GM18861 (cell line): ENCODE data around the gene PCIF1.

Experiments used
- ATAC-seq: cut with Tn5 transposase; IDR thresholded peaks from one replicate; pipeline ENCODE4 v1.9.1; 2021; ENCODE audit not compliant: unreplicated experiment

Gene PCIF1

GRCh38 chr20:45964006-45964400 lies 29.5 kb downstream of the PCIF1 start:
- ATAC-seq: no peak

DNA sequence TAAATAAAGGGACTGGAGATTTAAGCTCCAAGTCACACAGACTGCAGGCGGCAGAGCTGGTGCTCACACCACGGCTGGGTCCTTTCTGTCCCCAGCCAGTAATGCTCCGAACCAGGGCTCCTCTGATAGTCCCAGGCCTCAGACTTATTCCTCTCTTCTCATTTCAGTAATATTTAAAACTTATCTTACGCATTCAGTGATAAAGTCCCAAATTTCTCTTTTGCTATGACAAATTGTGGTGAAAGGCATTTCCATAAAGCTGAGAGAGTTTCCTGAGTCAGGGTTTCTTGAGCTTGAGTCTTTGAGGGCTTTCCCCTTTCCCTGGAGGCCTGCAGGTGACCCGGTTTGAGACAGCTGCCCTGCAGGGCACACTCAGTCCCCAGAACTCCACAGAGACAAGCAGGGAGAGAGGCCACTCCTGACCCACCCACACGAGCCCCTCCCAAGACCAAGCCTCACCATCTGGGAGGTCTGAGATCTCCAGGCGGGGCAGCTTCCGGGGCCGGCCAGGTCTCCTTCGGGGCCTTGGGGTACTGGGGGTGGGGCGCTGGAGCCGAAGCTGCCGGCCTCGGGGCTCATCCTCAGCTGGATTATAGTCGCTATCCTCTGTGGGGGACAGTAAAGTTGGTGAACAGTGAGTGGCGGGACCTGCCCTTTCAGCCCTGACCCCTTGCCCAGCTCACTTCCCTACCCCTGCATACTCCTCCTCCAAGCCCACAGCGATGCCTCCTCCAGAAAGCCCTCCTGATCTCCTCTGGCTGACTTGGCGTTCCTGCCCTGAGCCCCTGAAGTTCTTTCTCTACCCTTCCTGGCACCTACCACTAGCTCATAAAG lies 30.9 kb downstream of the PCIF1 start:
- ATAC-seq: no peak

GRCh38 chr20:45967551-45968080 lies 33.1 kb downstream of the PCIF1 start:
- ATAC-seq: no peak

- ATAC-seq: no peak
These were observed 33.7 kb downstream of the PCIF1 start for GRCh38 chr20:45968081-45968671.

GRCh38 chr20:45968801-45969711 lies 34.6 kb downstream of the PCIF1 start:
- ATAC-seq: no peak

DNA sequence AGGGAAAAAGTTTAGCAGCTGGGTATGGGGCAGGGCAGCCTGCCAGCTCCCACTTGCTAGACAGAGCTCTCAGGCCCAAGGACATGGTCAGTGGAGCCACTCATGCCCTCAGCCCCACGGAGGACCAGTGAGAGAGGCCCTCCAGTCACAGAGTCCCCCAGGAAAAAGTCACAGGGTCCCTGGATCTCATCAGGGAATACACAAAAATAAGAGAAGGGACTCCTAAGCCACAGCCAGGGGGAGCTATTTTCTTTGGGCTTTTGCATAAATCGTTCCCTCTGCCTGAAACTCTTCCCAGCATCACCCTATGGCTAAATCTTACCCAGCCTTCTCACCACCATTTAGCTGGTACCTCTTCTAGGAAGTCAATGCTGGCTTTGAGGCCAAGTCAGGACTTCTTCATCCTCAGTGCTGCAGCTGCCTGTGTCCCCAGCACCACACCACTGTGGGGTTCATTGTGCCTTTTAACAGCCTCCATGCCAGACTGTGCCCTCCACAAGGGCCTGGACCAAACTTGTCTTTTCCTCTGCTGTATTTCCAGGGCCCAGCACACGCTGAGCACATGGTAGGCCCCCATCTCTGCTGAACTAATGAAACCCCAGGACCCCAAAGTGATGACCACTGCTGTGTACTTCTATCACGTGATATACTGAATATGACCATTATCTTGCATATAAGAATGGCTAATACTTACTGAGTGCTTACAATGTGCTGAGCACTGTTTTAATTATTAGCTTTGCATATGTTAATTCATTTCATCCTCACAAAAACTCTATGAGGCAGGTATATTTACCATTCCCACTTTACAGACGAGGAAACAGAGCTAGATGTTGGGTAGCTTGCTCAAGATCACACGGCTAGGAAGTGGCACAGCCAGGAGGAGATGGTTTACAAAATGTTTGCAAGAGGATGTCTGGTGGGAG lies 35.5 kb downstream of the PCIF1 start:
- no peak for ATAC-seq

DNA sequence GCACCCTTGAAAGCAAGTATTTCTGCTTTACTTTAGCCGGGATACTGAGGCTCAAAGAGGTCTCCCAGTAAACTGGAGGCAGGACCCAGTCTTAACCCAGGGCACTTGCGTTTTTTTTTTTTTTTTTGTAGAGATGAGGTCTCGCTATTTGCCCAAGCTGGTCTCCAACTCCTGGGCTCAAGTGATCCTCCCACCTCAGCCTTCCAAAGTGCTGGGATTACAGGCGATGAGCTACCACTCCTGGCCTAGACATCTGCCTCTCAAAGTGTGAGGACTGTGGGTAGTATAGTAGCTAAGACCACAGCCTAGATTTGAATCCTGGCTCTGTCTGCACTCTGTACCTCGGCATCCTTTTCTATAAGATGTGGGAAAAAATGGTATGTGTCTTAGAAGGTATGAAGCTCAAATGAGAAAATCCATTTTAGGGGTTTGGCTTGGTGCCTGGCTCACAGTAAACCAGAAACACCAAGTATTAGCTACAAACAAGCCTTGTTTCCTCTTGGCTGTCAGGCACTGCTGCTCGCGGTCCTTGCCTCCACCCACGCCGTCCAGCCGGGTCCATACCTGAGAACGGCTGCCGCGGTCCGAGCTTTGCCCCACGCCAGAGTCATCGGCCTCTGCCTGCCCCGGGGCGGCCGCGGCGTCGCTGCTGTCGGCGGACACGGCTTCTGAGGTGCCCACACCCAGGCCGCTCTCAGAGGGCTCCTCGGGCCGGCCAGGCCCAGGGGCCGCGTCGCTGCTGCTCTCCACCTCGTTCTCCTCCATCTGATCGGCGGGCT lies 36.4 kb downstream of the PCIF1 start:
- ATAC-seq: no peak

DNA sequence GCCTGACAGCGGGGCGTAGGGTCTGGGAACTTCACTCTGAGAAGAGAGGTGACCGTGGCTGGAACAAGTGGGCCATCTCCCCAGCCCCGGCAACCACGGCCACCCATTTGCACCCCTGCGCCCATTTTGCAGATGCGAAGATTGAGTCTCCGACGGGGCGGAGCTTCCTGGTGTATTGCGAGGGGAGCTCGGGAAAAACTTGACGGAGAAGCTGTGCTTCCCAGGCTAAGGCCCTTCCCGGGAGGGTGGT lies 36.9 kb downstream of the PCIF1 start:
- ATAC-seq: peak; percentile 13

DNA sequence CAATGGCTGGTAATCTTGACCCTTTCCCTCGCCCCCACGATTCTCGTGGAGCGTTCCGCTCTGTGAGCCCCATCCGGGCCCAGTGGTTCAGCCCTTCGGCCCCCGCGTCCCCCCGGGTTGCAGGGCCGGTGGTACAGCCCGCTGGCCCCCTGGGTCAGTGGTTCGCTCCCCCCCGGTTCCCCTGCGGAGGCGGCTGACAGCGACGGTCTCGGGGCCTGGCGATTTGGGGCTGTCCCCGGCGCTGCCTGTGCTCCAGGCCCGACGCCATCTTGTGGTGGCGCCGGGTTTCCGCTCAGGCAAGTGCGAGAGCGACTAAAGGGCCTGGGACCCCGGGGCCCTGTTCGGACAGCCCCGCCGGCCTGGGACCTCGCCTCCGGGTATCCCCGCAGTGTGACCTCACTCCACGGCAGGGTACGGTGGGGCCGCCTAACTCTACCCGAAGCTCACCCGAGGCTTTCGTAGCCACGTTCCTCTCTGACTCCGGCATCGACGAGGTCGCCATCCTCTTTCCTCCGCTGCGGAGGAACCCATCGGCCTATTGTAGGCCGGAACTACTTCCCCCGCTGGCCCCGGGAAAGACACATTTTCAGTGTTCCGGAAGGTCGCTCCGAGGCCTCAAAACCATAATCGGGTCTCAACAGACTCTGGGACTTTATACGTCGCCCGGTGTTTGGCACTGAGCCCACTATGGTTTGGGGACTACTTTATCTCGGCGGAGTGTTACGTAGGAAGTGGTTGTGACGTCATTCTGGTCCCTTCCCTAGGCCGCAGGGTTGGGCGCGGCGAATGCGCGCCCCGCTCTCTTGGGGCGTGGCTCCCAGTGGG lies 37.4 kb downstream of the PCIF1 start, which contains the start of gene ZNF335:
Gene ZNF335 (minus strand): TSS at position 529 of the 825 bp plus-strand sequence. CDS start 793 bp downstream, outside the sequence.
- ATAC-seq: peak; percentile 67

DNA sequence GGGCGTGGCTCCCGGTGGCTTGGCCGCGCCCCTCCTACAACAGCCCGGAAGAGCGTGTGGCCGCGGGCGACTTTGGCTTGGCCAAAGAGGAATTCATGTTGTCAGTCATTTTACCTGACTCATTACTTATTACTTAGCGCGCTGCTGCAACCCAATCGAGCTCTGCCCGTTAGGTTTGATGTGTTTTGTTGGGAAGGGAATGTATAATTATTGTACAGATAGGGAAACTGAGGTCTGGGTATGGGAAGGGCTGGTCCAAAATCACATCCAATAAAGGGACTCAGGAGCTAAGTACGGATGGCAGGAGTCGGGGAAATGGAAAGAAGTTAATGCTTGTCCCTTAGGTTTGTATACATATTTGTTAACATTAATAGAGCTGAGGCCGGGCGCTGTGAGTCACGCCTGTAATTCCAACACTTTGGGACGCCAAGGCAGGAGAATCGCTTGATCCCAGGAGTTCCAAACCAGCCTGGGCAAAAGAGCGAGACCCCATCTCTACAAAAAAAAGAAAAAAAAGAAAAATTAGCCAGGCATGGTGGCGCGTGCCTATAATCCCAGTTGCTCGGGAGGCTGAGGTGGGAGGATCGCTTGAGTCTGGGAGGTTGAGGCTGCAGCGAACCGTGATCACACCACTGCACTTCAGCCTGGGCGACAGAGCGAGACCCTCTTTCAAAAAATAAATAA lies 38.2 kb downstream of the PCIF1 start:
- no peak for ATAC-seq

DNA sequence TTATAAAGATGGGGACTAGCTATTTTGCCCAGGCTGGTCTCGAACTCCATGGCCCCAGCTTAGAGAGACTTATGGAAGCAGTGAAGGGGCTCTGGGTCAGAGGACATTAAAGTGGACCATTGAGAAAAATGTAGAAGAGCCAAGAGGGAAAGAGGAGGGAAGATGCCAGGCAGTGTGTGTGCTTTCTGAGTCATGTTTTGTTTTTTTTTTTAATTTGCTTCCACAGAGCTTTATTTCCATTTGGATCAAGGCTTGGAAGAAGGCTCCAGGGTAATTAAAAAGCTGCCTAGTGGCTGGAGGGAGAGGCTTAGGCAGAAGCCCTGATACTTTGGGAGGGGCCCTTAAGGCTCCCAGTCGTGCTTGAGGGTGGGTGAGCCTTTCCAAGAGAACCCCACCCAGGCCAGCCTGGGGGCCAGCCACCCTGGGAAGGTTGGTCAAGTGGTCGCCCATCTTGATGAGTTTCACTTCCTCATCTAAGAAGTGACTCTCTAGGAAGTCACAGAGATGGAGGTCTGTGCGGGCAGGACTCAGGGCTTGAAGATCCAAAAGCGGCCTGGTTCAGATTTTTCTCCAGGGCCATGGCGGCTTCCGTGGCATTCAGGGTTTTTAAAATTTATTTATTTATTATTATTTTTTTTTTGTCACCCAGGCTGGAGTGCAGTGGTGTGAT lies 40.5 kb downstream of the PCIF1 start:
- ATAC-seq: no peak

GRCh38 chr20:45975686-45976085 lies 41.2 kb downstream of the PCIF1 start:
- ATAC-seq: no peak

DNA sequence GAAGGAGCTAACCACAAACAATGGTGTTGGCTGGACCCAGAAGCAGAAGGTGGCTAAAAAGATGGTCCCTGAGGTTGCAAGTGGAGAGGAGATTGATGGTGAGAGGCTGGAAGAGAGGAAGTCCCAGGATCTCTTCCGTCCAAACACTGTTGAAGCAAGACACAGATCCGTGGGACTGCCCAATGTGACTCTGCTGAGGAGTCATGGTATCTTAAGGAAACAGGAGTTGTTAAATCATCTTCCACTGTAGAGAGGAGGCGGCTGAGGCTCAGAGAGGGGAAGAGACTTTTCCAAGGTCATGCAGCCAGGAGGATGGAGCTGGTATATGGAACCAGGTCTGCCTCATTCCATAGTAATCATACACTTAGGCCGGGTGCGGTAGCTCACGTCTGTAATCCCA lies 41.6 kb downstream of the PCIF1 start:
- no peak for ATAC-seq

DNA sequence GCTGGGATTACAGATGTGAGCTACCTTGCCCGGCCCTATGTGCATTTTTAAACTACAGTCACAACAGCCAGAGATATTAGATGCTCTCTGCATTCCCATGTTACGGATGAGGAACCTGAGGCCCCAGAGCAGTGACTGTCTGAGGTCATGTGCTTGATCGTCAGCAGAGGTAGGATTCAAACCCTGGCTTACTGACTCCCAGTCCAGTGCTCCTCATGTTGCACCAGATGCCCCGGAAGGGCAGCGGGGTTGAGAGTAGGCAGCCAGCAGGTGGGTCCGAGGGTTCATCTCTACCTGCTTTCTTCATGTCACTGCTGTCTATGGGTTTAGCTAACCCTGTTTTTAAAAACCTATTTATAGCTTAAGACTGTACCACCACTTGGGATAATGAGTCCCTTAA lies 46.8 kb downstream of the PCIF1 start:
- ATAC-seq: no peak

- no peak for ATAC-seq
These were observed 48.8 kb downstream of the PCIF1 start for GRCh38 chr20:45983279-45983743.

DNA sequence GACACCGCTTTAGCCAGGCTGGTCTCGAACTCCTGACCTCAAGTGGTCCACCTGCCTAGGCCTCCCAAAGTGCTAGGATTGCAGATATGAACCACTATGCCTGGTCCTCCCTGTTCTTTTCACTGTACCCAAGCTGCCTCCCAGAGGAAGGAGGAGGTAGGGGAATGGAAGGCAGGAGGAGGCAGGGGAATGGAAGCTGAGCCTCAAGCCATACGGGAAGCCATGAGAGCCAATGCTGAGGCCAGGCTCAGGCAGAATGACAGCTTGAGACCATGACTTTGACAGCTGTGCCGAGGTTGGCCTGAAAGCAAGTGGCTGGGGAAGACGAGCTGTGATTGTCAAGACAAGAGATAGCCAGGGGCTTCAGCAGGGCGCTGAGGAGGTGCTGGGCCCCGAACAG lies 51.1 kb downstream of the PCIF1 start:
- no peak for ATAC-seq

DNA sequence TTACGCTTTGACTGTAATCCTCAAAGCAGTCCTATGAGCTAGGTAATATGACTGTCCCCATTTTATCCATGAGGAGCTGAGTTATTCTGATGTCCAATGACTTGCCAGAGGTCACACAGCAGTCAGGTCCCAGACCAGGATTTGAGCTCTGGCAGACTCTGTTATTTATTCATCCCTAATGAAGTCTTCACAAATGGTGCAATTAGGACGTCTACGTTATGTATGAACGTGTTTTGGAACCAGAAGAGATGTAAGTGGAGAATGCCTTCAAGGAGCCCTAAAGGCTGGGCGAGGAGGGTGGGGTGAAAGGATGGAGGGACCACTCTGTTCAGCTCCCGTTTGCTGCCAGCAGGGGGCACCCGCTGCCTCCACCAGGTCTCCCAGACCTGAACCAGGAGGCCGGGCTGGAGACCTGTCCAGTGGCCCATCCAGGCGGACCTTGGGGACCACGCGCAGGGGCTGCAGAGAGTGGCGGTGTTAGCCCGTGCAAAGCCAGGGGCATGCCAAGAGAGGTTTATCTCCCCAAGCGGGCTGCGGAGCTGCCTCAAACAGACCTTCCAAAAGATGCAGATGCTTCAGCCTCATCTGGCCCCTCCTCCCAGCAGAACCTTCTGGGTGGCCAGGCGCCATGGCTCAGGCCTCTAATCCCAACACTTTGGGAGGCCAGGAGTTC lies 52.8 kb downstream of the PCIF1 start:
- ATAC-seq: no peak
